Activated naive CD4-positive, alpha-beta T cell treated with anti-CD3 and anti-CD28 coated beads for 36 hours (primary cell): ENCODE results near the gene TBC1D32. TPM values are rescaled to one million over a fixed set of nuclear protein-coding genes. Genes with fewer than 3 reads are reported as not detected.
"Not testable (repeated sequence)": the region's sequence is repeated elsewhere in the genome, so short reads cannot be mapped to it uniquely, and the experiment has no call there.

Experiments used
- CTCF ChIA-PET: fragments of 350-600 bp; sonication (Branson Sonifier 250); formaldehyde crosslinking; loops from one replicate; lab custom pipeline; 2021; ENCODE audit warnings: antibody characterized with exemption; lab: Charles Lee
- DNase-seq: peaks from one replicate; pipeline ENCODE4 v3.0.0-alpha.2; 2020
- H3K27ac Mint-ChIP-seq: one replicate; pipeline ENCODE4 v1.8.0; 2021; ENCODE audit warnings: mild to moderate bottlenecking, mixed read lengths
- H3K27me3 Mint-ChIP-seq: one replicate; pipeline ENCODE4 v1.8.0; 2021; ENCODE audit warnings: low read depth, mixed read lengths
- H3K36me3 Mint-ChIP-seq: one replicate; pipeline ENCODE4 v1.8.0; 2021; ENCODE audit warnings: low read depth, mixed read lengths
- H3K4me1 Mint-ChIP-seq: one replicate; pipeline ENCODE4 v1.8.0; 2021; ENCODE audit warnings: low read depth, mixed read lengths
- H3K4me3 Mint-ChIP-seq: one replicate; pipeline ENCODE4 v1.8.0; 2021; ENCODE audit warnings: mild to moderate bottlenecking, moderate library complexity, mixed read lengths
- H3K9me3 Mint-ChIP-seq: one replicate; pipeline ENCODE4 v1.8.0; 2021; ENCODE audit warnings: mixed read lengths
- intact Hi-C: fragments of 100-400 bp; cut with micrococcal nuclease; formaldehyde crosslinking; loops from one replicate; pipeline ENCODE4 v1.15.1; 2023
- total RNA-seq, 2 experiments: library from RNA; stranded (reverse); gene quantifications; one replicate each; pipeline ENCODE4 v1.2.3, GENCODE V29; 2021

TBC1D32 gene
- total RNA-seq, 2 experiments from 2014 or later, result 6.9 to 8.2 TPM

- peaks cover 4% of the 10 kb centered on the region for H3K4me1 Mint-ChIP-seq
- no peak for DNase-seq
- peaks cover 59% of the 10 kb centered on the region for H3K36me3 Mint-ChIP-seq
- H3K27me3 Mint-ChIP-seq, result no peaks in the 10 kb centered on the region
- H3K9me3 Mint-ChIP-seq, result peaks cover 34% of the 10 kb centered on the region
- CTCF ChIA-PET, result no interaction called here
- no peak overlapping the region for H3K4me3 Mint-ChIP-seq
- no peak overlapping the region for H3K27ac Mint-ChIP-seq
- intact Hi-C loops, result no loop called here
These were observed 86.9 kb downstream of the TBC1D32 start for GRCh38 chr6:121247386-121247785.

DNA sequence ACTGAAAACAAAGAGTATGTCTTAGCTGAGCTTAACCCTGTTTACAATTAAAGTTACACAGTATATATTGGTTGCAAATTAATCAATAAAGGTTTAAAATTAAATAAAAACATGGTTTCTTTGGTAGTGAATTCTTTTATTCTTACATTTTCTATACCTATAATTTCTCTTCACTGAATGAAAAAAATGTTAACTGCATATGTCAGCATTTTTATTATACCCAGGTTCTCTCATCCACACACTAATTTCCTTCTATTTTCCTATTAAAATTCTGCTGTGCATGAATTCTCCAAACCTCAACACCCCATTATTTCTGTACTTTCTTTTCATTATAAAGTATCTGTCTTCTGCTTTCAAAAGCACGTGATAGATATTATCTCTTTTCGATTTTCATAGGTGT lies 91.9 kb downstream of the TBC1D32 start:
- CTCF ChIA-PET, result no interaction called here
- Mint-ChIP-seq H3K27me3 (no peaks in the 10 kb centered on the region), H3K4me1 (peaks cover 3% of the 10 kb centered on the region), H3K9me3 (peaks cover 7% of the 10 kb centered on the region), H3K4me3 (no peak overlapping the region), H3K27ac (no peak overlapping the region), H3K36me3 (peaks cover 22% of the 10 kb centered on the region)
- intact Hi-C loops, result no loop called here
- no peak for DNase-seq

- no peaks in the 10 kb centered on the region for H3K27me3 Mint-ChIP-seq
- DNase-seq, result no peak
- no peaks in the 10 kb centered on the region for H3K9me3 Mint-ChIP-seq
- intact Hi-C loops, result no loop called here
- peaks cover 23% of the 10 kb centered on the region for H3K36me3 Mint-ChIP-seq
- no peak overlapping the region for H3K4me3 Mint-ChIP-seq
- CTCF ChIA-PET, result no interaction called here
- no peak overlapping the region for H3K27ac Mint-ChIP-seq
- H3K4me1 Mint-ChIP-seq, result no peaks in the 10 kb centered on the region
These were observed 96.4 kb downstream of the TBC1D32 start for GRCh38 chr6:121237859-121238258.

DNA sequence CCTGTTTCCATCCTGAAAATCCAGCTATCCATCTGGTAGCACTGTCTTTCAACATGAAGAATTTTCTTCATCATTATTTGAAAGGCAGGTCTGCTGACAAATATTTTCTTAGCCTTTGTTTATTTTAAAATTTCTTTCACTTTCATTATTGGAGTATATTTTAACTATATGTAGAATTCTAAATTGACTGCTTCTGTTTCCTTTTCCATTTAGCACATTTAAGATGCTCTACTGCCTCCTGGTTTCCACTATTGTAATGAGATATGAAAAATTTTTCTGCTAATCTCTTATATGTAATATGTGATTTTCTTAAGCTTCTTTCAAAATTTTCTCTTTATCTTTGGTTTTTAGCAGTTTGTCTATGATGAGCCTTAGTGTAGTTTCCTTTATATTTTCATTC lies 97.3 kb downstream of the TBC1D32 start:
- Mint-ChIP-seq H3K4me3 (no peak overlapping the region), H3K9me3 (peaks cover 4% of the 10 kb centered on the region), H3K4me1 (no peaks in the 10 kb centered on the region), H3K27me3 (no peaks in the 10 kb centered on the region), H3K36me3 (peaks cover 27% of the 10 kb centered on the region), H3K27ac (no peak overlapping the region)
- intact Hi-C loops, result no loop called here
- DNase-seq, result no peak
- CTCF ChIA-PET, result no interaction called here

GRCh38 chr6:121235386-121235785 lies 98.9 kb downstream of the TBC1D32 start:
- intact Hi-C loops, result no loop called here
- H3K9me3 Mint-ChIP-seq, result peaks cover 9% of the 10 kb centered on the region
- no peaks in the 10 kb centered on the region for H3K27me3 Mint-ChIP-seq
- DNase-seq, result no peak
- H3K4me1 Mint-ChIP-seq, result no peaks in the 10 kb centered on the region
- H3K36me3 Mint-ChIP-seq, result peaks cover 31% of the 10 kb centered on the region
- CTCF ChIA-PET, result no interaction called here
- no peak overlapping the region for H3K27ac Mint-ChIP-seq
- H3K4me3 Mint-ChIP-seq, result no peak overlapping the region

DNA sequence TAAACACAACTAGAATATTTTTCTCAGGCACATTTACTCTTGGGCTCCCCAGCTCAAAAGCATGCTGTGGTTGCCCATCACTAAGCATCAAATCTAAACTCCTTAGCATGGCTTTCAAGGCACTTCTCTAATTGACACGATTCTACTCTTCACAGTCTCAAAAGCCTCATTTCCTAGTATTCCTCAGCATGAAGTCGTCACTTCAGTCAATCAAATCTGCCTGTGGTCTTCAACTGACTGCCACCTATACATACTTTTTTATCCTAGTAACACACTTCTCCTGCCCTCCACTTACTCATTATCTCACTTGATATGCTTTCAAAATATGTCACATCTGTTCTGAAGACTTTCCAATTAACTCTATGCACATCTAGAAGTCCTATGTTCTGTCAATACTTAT lies 110.3 kb downstream of the TBC1D32 start:
- Mint-ChIP-seq H3K9me3 (peaks cover 1% of the 10 kb centered on the region), H3K27ac (no peak overlapping the region), H3K4me3 (no peak overlapping the region), H3K4me1 (no peaks in the 10 kb centered on the region), H3K36me3 (peaks cover 32% of the 10 kb centered on the region), H3K27me3 (no peaks in the 10 kb centered on the region)
- intact Hi-C loops, result no loop called here
- no peak for DNase-seq
- CTCF ChIA-PET, result no interaction called here

GRCh38 chr6:121223212-121223611 lies 111.1 kb downstream of the TBC1D32 start:
- intact Hi-C loops, result no loop called here
- CTCF ChIA-PET, result no interaction called here
- H3K4me1 Mint-ChIP-seq, result no peaks in the 10 kb centered on the region

DNA sequence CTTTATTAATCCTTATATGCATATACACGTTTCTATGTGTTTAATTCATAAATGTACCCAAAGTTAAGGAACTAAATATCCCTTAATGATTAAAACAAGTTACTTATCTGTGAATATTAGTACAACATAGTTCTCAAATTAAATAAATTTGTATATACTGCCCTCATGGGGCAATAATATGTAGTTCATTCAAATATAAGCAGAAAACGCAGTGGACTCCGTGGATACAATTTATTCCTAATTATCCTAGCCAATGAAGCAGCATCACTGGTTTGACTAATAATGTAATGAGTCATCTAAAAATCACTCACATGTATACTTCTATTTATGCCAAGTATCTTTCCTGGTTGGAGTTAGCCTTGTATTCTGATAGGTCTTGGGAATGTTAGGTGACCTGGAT lies 111.6 kb downstream of the TBC1D32 start:
- no peaks in the 10 kb centered on the region for H3K4me1 Mint-ChIP-seq
- no peak for DNase-seq
- no peaks in the 10 kb centered on the region for H3K27me3 Mint-ChIP-seq
- peaks cover 42% of the 10 kb centered on the region for H3K36me3 Mint-ChIP-seq
- H3K4me3 Mint-ChIP-seq, result no peak overlapping the region
- H3K27ac Mint-ChIP-seq, result no peak overlapping the region
- intact Hi-C loops, result loop anchor here (1.0 kb wide), 1 partner anchor 167 kb away; no protein-coding TSS in a partner anchor
- CTCF ChIA-PET, result no interaction called here
- H3K9me3 Mint-ChIP-seq, result peaks cover 4% of the 10 kb centered on the region

More at GRCh38 chr6:121223212-121223611, 111.1 kb downstream of the TBC1D32 start:
- H3K27me3 Mint-ChIP-seq, result no peaks in the 10 kb centered on the region
- H3K9me3 Mint-ChIP-seq, result peaks cover 4% of the 10 kb centered on the region
- H3K36me3 Mint-ChIP-seq, result peaks cover 36% of the 10 kb centered on the region
- H3K27ac Mint-ChIP-seq, result no peak overlapping the region
- H3K4me3 Mint-ChIP-seq, result no peak overlapping the region
- DNase-seq, result no peak

GRCh38 chr6:121216928-121217327 lies 117.4 kb downstream of the TBC1D32 start:
- H3K4me3 Mint-ChIP-seq, result no peak overlapping the region
- H3K36me3 Mint-ChIP-seq, result peaks cover 81% of the 10 kb centered on the region
- intact Hi-C loops, result no loop called here
- DNase-seq, result no peak
- no peaks in the 10 kb centered on the region for H3K4me1 Mint-ChIP-seq
- no peaks in the 10 kb centered on the region for H3K27me3 Mint-ChIP-seq
- peaks cover 21% of the 10 kb centered on the region for H3K9me3 Mint-ChIP-seq
- CTCF ChIA-PET, result no interaction called here
- no peak overlapping the region for H3K27ac Mint-ChIP-seq

- H3K4me1 Mint-ChIP-seq, DNase-seq, intact Hi-C loops, H3K27me3 Mint-ChIP-seq, H3K4me3 Mint-ChIP-seq, CTCF ChIA-PET, H3K27ac Mint-ChIP-seq: not testable (repeated sequence)
- Mint-ChIP-seq H3K36me3 (peaks cover 60% of the 10 kb centered on the region), H3K9me3 (peaks cover 18% of the 10 kb centered on the region)
These were observed 120.9 kb downstream of the TBC1D32 start for GRCh38 chr6:121213341-121213740.

GRCh38 chr6:121210943-121211342 lies 123.3 kb downstream of the TBC1D32 start:
- no peak overlapping the region for H3K27ac Mint-ChIP-seq
- no peak for DNase-seq
- H3K9me3 Mint-ChIP-seq, result peaks cover 14% of the 10 kb centered on the region
- CTCF ChIA-PET, result no interaction called here
- peaks cover 42% of the 10 kb centered on the region for H3K36me3 Mint-ChIP-seq
- intact Hi-C loops, result no loop called here
- H3K4me3 Mint-ChIP-seq, result no peak overlapping the region
- H3K4me1 Mint-ChIP-seq, result no peaks in the 10 kb centered on the region
- H3K27me3 Mint-ChIP-seq, result no peaks in the 10 kb centered on the region

DNA sequence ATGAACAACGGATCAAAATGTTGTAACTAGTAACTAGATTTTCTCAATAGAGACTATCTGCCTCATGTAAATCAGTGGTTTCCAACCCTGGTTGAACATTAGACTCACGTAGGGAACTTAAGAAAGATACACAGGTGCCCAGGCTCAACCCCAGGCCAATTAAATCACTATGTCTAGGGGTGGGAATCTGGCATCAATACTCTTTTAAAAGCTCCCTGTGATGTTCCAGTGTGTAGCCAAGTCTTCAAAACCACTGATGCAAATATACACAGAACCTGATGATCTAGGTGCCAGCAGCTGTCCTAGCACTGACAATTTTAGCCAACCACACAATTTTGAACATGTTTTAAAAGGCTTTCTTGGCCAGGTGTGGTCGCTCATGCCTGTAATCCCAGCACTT lies 128.7 kb downstream of the TBC1D32 start:
- CTCF ChIA-PET, result no interaction called here
- no peaks in the 10 kb centered on the region for H3K27me3 Mint-ChIP-seq

GRCh38 chr6:121201105-121201504 lies 133.2 kb downstream of the TBC1D32 start:
- Mint-ChIP-seq H3K27ac (no peak overlapping the region), H3K9me3 (no peaks in the 10 kb centered on the region), H3K4me1 (no peaks in the 10 kb centered on the region), H3K27me3 (no peaks in the 10 kb centered on the region), H3K36me3 (peaks cover 20% of the 10 kb centered on the region), H3K4me3 (no peak overlapping the region)
- intact Hi-C loops, result no loop called here
- no peak for DNase-seq
- CTCF ChIA-PET, result no interaction called here

More for the DNA sequence above, 128.7 kb downstream of the TBC1D32 start:
- H3K36me3 Mint-ChIP-seq, result peaks cover 17% of the 10 kb centered on the region
- no peak overlapping the region for H3K4me3 Mint-ChIP-seq
- no peak for DNase-seq
- no peaks in the 10 kb centered on the region for H3K9me3 Mint-ChIP-seq
- no peaks in the 10 kb centered on the region for H3K4me1 Mint-ChIP-seq
- intact Hi-C loops, result no loop called here
- H3K27ac Mint-ChIP-seq, result no peak overlapping the region

DNA sequence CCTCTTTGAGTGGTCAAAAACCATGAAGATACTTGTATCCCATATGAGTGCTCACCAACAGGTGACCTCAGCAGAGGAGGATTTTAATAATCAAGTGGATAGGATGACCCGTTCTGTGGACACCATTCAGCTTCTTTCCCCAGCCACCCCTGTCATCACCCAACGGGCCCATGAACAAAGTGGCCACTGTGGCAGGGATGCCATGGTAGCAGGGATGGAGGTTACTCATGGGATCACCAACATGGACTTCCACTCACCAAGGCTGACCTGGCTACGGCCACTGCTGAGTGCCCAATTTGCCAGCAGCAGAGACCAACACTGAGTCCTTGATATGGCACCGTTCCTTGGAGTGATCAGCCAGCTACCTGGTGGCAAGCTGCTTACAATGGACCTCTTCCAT lies 138.2 kb downstream of the TBC1D32 start:
- H3K9me3 Mint-ChIP-seq, CTCF ChIA-PET, DNase-seq, H3K4me3 Mint-ChIP-seq, H3K4me1 Mint-ChIP-seq, H3K27ac Mint-ChIP-seq, H3K27me3 Mint-ChIP-seq, intact Hi-C loops: not testable (repeated sequence)
- H3K36me3 Mint-ChIP-seq, result peaks cover 21% of the 10 kb centered on the region
